ENCODE measurements around the gene PCSK1N.

- no peak for TF ChIP-seq EZH2 (IDR thresholded peaks at IDR 0.05; ENCODE audit: borderline replicate concordance, low read length)
- TF ChIP-seq CTCF (conservative IDR thresholded peaks at IDR 0.05 in 1 of 2, IDR thresholded peaks at IDR 0.05 in 1 of 2; ENCODE audit: extremely low read depth in 1 of 2, insufficient read depth in 1 of 2, low read depth in 1 of 2, low read length in 2 of 2), result no peak
Measured at GRCh38 chrX:48831909-48832291, 3.5 kb downstream of the PCSK1N start.

Data from mammary epithelial cell (primary cell).